Activated CD8-positive, alpha-beta memory T cell treated with anti-CD3 and anti-CD28 coated beads, Interleukin-2, amount 50 U/mL, for 4 hours (primary cell): ENCODE measurements around the gene WDR86.

ENCODE experiments used
- DNase-seq: peaks from one replicate; pipeline ENCODE4 v3.0.0-alpha.2; 2020

Gene WDR86

DNA sequence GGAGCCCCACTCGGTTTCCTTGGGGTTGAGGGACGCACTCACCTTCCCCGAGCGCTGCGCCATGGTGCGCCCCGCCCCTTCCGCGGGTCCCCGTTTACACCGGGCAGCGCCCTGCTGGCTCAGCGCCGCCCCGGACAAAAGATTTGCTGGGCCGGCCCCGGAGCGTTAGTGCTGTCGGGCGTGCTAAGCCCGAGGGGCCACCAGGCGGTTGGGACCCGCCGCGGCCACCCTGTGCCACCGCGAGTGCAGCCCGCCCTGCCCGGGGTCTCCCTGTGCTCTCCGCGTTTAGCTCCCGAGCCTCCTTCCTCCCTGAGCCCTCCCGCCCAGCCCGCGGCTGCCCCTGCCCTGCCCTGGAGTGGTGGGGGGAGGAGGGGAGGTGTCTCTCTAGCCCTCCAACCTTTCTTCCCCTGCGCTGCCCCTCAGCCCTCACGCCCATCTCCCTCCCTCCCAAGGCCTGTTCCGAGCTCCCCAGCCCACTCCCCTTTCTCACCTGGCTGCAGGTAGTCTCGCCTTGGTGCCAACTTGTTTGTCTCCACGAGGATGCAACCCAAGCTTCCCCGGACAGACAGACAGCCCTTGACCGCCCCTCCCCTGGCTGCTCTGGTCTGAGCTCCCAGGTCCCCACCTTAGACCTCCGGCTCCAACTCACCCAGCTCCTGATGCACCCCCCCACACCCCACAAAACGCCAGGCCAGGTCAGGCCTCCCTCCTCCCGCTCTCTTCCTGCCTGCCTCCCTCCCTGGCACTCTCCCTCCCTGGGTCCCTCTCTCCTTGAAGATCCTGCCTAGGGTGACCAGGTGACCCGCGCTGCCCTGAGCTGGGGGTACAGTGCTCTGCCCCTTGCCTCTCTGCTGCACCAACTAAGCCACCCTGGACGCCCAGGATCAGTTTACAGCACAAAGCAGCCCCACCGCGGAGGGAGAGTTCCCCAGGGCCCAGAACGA lies 30.3 kb upstream of the WDR86 start, which contains the start of gene CRYGN:
Gene CRYGN (minus strand): TSS at position 287 of the 944 bp plus-strand sequence. CDS start 224 bp downstream, at position 63.
- no peak for DNase-seq

DNA sequence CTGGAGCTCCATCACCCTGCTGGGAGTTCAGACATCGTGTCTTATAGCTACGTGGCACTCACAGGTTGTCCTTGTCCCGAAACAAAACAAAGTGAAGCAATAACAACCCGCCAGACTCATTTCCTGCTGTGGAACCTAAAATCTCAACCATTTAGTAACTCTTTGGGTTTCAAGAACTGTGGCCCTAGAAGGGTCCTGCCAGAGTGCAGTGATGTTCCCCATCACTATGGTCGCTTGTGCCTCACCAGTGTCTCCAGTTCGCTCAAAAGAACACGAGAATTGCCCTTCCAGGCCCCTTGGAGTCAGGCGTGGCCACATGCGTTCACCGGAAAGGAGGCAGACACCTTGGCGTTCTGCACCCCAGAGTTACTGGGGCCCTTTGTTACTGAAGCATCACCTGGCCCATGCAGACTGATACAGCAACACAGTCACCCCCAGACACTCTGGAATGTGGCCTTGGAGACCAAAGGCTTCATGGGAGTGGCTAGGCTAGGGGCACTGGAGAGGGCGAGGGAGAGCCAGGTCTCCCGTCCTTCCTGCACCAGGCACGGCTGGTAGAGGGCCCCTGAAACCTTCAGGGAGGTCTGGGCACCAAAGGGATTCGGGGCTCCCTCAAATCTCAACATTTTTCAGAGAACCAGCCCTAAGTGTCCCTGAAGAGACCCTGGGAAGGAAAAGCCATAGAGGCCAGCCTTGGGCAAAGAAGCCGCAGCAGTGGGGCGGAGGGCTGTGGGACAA lies 29.2 kb upstream of the WDR86 start:
- no peak for DNase-seq

DNA sequence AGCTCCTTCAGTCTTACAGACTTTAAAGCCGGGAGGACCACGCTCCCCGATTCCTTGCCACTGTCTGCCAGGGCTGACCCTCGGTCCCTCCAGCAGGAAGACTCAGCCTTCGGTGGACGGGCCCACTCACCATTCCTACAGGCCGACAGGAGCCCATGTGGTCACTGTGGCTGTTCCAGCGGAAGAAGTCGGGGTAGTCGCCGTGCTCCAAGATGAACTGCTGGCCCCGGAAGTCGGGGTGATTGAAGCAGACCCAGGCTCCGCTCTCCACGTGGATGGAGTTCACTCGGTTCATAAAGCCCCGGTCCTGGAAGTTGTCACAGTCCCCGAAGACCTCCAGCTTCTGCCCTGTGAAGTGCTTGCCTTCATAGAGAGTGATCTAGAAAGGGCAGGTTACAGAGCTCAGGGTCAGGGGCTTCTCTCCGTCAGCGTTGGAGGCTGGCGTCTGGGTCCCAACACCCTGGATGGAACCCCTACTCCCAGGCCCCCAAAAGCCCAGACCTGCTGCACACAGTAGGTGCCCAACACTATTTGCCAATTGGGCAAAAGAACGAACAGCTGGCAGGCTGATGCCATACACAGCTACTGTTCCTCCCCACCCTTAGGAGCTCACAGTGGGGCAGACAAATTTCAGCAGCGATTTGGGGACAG lies 28.2 kb upstream of the WDR86 start:
- no peak for DNase-seq

DNA sequence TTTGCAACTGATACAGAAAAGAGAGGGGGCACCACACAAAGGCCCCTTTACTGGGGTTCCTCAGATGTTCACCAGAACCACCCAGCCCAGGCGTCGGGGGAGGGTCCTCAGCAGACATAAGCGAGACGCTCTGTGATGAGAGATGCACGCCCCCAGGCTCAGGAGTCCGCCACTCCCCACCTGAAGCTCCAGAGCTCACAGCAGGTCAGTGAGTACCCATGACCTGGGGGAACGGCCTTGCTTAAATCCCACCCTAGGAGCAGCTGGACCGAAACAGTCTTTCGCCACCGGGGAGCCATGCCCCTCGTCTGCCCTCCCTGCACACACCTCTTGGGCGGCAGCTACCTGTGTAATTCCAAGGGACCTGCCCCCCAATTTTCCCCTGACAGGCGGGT lies 27.3 kb upstream of the WDR86 start:
- DNase-seq = no peak

DNA sequence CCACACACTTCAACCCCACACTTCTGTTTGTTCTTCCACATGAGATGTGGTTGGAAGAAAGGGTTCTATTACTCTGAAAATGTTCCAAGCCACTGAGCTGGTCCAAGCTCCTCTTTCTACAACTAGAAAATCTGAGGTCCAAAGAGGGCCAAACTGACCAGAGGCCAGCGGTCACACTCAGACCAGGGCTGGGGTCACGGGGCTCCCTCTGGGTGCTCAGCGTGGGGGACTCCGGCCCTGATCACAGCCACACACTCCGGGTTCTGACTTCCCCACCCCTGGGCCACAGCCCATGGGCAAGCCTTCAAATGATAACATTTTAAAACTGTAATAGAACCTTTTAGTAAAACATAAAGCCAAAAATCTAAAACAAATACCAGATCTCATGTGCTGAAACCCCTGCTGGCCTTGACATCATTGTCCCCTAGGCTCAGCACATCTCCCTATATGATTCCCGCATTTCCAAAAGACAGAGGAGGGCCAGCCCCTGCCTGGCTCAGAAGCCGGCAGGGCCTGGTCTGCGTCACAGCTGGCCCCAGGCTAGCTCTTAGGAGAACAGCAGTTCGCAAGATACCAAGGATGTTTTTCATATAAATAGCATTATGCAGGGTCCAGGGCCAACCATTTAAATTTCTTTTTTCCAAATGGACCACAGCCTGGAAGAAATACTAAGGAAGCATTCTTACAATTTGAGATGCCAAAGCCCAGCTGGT lies 26.8 kb upstream of the WDR86 start:
- no peak for DNase-seq

DNA sequence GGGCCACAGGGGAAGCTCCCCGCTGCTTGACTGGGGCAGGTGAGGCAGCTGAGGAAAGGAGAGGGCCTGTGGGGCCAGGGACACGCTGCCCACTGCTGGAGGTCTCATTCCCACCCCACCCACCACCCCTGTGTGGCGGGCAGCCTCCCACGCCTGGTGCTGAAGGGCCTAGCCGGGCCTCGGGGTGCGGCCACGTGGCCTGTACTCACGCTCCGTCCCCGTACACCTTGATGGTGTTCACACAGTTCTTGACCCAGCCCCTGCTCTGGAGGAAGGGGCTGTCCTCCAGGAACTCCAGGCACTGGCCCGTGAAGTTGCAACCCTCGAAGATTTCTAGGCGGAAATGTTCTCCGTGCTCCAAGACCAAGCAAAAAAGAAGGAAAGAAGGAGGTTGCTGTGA lies 26.1 kb upstream of the WDR86 start:
- no peak for DNase-seq

DNA sequence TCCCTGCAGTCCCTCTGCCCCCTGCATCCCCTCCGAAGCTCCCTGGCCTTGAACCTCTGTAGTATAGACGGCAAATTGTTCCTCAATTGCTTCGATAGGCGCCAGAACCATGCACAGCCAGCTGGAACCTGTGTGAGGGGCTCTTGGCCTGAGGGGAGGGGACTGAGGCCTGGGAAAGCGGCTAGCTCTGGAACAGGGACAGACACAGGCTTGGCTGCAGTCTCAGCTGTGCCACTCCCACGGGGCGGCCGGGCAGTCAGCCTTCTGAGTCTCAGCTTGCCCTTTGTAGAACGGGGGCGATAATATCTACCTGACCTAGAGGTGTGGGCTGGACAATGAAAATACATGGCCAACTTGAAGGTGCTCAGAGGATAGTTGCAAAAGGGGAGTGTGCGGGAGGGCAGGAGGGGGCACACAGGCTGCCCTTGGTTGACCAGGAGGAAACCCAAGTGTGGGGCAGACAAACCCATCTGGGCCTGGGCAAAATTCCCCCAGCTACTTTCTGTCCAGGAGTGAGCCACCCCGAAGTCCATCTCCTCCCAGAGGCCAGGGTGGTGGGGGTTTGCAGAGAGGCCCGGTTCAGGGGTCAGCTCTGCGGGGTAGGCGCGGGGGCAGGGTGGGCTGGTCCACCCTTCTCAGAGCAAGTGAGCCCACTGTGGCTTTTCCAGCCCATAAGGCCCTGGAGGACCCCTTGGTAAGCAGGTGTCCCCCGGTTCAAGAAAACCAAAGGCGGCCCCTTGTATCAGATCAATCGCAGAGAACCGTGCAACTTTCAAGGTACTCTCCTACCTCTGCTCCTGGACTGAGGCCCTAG lies 25.5 kb upstream of the WDR86 start:
- no peak for DNase-seq

DNA sequence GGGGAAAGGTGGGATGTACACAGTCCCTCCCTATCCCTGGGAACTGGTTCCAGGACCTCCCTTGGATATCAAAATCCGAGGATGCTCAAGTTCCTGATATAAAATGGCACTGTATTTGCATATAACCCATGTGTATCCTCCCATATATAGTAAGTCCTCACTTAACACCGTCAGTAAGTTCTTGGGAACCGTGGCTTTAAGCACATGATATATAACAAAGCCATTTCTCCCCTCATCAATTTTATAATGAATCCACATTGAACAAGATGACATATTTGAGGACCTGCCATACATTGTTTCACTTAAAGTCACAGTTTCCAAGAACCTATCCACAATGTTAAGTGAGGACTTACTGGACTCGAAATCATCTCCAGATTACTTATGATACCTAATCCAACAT lies 24.7 kb upstream of the WDR86 start:
- no peak for DNase-seq

DNA sequence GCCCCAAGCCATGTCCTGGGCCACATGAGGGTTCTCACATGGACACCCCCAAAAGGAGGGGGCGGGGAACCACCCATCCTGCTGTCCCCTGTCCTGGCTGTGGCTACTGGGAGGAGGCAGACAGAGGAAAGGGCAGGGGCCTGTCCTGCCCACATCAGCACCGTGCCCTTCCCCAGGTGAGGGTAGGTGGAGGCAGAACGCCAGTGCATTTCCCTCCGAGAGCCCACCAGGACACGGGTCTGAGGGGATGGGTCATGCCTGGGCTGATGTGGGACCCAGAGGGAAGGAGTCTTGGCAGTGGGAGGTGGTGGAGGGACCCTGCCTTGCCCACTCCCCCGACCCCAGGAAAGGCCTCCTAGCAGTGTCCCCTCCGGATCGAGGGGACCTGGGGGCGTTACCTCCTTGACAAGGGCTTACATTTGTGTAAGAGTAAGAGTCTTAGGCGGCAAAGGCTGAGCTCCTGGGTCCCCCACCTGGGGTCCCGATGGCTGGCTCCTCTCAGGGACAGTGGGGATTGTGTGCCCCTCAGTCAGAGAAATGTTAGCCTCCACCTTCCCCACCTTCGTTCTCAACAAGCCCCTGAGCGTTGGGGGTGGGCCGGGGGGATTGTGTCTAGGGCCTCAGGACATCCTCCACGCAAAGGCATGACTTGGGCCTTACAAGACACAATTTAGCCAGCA lies 24.0 kb upstream of the WDR86 start:
- no peak for DNase-seq

DNA sequence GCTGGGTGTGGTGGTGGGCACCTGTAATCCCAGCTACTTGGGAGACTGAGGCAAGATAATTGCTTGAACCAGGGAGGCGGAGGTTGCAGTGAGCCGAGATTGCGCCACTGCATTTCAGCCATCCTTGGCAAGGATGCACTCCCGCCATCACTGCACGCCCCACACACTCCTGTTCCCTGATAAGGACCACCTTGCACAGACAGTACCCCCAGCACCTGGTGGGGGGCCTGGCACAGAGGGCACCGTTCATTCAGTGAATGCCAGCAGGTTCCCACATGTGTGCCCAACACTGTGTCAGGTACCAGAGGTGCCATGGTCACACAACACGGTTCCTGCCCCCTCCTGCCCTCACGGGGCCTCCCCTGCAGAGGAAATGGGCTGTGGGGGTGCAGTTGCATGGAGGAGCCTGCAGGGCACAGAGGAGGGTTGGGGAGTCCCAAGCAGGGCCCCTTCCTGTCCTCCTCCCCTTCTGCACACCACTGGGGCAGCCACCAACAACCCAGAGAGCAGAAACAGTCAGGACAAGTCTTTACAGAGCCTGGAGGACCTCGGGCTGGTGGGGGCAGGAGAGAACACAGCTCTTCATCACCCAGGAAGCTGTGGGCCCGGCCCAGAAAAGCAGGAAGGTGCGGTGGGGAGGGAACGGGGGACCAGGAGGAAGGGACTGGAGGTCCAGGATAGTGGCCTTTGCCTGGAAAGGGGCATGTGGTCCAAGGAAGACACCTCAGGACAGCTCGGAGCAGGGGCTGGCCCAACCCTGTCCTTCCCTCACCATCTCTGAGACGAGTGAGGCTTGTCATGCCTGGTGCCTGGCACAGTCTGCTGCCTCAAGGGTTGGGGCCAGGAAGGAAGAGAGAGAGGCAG lies 23.1 kb upstream of the WDR86 start:
- no peak for DNase-seq

DNA sequence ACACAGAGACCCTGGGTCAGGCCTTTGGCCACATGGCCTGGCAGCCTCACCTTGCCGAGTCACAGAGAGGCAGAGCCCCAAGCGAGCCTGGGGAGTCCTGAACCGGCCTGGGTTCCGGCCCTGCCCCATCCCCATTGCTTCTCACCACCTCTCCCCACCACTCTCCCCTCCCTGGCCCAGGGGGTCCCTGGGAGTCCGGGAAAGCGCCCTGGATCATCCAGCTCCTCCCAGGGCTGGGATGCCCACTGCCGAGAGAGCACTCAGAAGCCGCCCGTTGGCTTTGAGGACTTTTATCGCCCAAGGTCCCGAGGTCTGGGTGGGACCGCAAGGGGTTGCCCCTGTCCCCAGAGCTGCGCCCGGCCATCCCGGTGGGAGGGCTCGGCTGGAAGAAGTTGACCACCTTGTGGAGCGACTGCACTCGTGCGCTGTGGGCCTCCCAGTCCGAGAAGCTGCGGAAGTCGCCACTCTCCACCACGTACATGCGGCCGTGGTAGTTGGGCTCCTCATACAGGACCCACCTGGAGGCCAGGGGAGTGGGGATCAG lies 22.0 kb upstream of the WDR86 start:
- DNase-seq = no peak

DNA sequence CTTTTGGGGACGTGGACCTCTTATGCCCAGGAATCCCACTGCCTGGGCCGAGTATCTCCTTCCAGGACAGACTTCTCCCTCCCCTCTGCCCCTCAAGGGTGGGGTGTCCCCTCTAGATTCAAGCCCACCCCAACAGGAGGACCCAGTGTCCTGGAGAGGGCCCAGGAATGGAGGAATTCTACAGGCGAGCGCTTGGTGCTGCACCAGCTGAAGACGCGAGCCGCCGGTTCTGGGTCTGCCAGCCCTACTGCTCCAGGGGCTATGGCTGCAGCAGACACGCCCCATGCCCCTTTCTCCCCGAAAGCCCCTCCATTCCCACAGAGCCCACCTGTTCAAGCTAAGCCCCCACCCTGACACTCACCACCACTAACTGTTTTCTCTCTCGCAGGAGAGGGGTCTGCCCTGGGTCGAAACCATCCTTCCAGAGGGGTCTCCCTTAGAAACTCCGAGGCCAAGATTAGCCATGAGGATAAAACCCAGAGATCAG lies 21.5 kb upstream of the WDR86 start:
- no peak for DNase-seq

DNA sequence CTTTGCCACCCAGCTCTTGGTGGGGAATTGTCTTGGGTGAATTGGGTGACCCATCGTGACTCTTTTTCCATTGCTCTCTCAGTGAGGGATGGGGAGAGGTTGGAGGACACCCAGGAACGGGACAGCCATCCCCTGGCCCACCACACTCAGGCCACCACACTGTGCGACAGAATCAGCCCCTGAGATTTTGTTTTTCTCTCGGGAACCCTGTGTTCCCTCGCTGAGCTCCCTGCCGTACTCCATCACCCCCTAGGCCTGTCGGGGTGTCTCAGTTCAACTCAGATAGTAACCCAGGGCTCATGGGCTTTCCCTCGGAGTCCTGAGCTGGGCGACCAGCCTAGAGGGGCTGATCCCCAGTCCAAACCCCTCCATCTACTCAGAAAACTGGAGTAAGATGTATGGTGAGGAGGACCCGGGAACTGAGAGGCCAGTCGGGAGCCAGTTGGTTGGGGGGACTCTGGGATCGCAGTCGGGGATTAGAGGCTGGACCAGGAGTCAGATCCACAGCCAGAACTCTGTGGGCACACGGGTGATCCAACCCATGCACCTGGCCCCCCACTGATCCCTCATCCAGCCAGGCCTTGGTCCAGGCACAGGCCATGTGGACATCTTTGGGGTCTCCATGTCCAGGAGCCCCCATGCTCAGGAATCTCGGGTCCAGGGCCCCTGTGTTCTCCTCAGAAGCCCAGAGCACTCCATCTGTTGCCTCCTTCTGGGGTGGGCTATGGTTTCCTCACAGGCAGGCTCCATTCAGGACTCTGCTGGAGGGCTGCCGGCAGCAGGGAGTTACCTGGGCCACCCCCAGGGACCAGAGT lies 20.8 kb upstream of the WDR86 start:
- no peak for DNase-seq

DNA sequence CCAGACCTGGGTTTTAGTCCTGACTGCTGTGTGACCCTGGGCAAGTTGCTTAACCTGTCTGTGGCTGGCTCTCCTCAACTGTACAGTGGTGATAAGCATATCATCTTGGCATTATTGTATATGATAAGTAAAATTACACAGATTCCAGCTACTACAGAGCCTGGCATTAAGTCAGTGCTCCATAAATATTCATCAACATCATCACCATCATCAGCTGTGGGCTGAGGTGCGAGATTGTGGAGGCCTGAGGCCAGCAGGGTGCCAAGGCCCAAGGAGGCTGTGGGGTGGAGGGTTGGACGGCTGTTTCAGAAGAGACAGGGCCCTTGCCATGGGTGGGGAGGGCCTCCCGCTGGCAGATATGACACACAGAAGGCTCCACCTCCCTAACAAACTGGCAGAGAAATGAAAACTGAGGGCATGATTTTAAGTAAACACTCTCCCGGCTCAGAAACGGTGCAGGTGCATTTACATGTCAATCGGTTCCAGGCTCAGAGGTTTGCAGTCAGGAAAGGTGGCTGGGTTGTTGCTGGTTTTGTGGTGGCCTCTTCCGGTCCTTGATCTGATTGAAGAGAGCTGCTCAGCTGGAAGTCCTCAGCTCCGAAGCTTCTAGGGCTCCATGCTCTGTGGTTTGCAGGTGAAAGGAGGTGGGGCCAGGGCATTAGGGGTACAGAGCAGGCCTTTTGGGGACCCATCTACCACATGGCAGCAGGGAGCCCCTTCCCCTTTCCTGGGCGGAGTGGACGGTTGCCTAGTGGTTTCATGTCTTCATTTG lies 19.9 kb upstream of the WDR86 start:
- DNase-seq = no peak

DNA sequence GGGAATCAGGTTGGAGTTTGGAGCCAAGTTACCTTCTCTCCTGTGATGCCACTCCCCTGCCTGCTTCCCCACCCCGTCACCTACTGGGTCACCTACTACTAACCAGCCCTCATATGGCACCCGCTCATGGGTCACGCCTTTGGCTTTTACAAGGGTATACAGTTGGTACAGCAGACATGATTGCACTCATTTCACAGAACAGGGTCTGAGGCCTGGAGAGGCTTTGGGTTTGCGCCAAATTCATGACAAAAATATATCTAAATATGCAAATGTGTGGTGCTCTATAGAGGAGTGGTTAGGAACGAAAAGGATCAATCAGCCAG lies 19.4 kb upstream of the WDR86 start:
- DNase-seq = no peak

DNA sequence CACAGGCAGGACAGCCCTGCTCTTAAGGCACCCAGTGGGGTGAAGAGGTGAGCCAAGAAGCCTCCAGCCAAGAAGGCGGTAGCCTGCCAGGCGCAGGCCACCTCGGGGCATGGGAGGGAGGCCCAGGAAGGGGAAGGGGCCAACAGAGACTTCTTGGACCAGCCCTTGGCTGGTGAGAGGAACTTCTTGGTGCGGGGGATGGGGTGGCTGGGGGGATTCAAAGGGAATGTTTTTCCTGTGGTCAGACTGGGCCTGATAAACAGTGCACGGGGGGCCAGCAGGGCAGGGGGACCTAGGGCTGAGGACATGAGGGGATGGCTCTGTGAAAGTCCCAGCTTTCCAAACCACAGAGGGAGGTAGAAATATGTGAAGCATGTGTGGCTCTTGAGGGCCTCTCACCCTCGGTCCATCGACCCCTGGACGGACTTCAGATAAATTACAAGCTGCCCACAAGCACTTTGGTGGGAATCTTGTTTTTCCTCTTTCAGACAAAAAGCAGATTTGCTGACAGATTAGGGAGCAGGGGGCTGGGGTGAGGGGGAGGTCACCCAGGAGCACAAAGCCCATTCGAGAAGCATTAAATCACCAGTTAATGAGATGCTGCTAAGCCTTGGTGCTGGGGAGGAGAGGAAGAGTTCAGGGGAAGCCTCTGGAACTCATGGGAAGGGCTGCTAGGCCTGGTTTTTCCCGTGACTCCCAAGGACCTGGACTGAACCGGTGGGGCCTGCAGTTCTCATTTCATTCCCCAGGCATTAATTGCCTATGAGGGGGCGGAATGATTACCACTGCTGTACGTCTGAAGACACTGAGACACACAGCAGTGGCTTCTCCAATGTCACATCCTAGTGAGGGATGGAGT lies 18.8 kb upstream of the WDR86 start:
- no peak for DNase-seq

DNA sequence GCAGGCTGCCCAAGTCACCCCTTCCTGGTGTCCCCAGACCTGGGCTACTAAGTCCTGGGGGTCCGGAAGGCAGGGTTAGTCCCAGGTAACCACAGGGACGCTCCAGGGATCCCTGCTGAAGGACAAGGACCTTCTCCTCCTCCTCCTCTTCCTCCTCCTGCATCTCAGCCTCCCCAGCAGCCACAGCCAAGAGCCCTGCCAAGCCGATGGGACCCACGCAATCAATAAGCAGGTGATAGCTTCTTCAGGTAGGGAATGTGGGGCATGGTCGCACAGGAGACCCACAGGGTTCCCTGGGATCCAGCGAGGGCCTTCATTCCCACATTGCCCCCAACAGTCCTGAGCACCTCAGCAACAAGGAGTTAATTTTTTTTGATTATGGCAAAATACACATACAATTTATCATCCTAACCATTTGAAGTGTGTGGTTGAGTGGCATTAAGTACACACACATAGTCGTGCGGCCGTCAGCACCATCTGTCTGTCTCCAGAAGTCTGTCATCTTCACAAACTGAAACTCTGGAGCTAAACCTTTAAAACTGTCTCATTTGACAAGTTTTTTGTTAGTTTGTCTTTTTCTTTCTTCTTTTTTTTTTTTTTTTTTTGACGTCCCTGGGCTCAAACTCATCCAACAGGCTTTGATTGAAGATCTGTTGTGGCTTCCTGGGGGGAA lies 18.0 kb upstream of the WDR86 start:
- DNase-seq = no peak
